ENCODE results near the gene GLYATL1B. TPM values are rescaled to one million over a fixed set of nuclear protein-coding genes. Genes with fewer than 3 reads are reported as not detected.

The GLYATL1B gene
- total and polyA plus RNA-seq, 2 donors (not counting 1 experiment from before 2014, with no cell fraction given) = not detected

GRCh38 chr11:59144096-59144495 is 58.0 kb downstream of the GLYATL1B start:
- peaks cover 51 to 56% of the 10 kb centered on the region in 2 donors for H3K4me1 ChIP-seq (ENCODE audit: control insufficient read depth in 2 of 2, insufficient read depth in 2 of 2, low read length in 2 of 2)
- ATAC-seq (ENCODE audit: low read depth) (no peak), DNase-seq (no peak)
- Mint-ChIP-seq H3K4me3 (peak overlapping the region; percentile 97), H3K27ac (peak overlapping the region; percentile 87), H3K9me3 (ENCODE audit: insufficient read depth) (no peaks in the 10 kb centered on the region), H3K4me1 (peaks cover 77% of the 10 kb centered on the region), H3K27me3 (no peaks in the 10 kb centered on the region)
- peak overlapping the region; percentile 88 for H2AFZ ChIP-seq (ENCODE audit: insufficient read depth, low read depth, low read length, poor library complexity, severe bottlenecking)
- CTCF ChIA-PET = interaction anchor here (0.8 to 2.4 kb wide), 11 partner anchors 8 to 576 kb away, joined by 3 to 44 read pairs (median 4); partner anchors contain the start of gene DTX4
- peak overlapping the region; percentile 96 for H3K4me2 ChIP-seq (replicated peaks; ENCODE audit: low read depth, low read length, poor library complexity, severe bottlenecking)
- no CpG with 5 or more reads among the region's 1 CpG for WGBS (ENCODE audit: insufficient coverage)
- H3K9ac ChIP-seq (ENCODE audit: low read length) = peak overlapping the region; percentile 80
- POLR2A ChIA-PET = interaction anchor here (0.6 to 2.0 kb wide), 7 partner anchors 13 to 568 kb away, joined by 4 to 15 read pairs (median 7); partner anchors contain the start of genes DTX4, FAM111B and LPXN
- TF ChIP-seq EZH2 (IDR thresholded peaks at IDR 0.05; ENCODE audit: borderline replicate concordance, insufficient read depth, low read depth, low read length, poor library complexity, severe bottlenecking) = no peak
- no peak for TF ChIP-seq CTCF (IDR thresholded peaks at IDR 0.05)
- peak overlapping the region; percentile 88 to 90 for H3K27ac ChIP-seq (ENCODE audit: low read length in 2 of 2)
- no peaks in the 10 kb centered on the region for H3K27me3 ChIP-seq (replicated peaks in 1 of 4; ENCODE audit: control extremely low read depth in 1 of 4, control insufficient read depth in 3 of 4, insufficient read depth in 4 of 4, low read length in 3 of 4)
- H4K20me1 ChIP-seq (ENCODE audit: control insufficient read depth, insufficient read depth, low read length, poor library complexity, severe bottlenecking) = no peaks in the 10 kb centered on the region
- H3K9me3 ChIP-seq (ENCODE audit: control extremely low read depth in 1 of 3, control insufficient read depth in 2 of 3, insufficient read depth in 1 of 3, low read length in 2 of 3) = no peaks in the 10 kb centered on the region
- H3K79me2 ChIP-seq (ENCODE audit: control insufficient read depth, insufficient read depth, low read length) = peaks cover 45% of the 10 kb centered on the region
- H3K36me3 ChIP-seq (replicated peaks in 1 of 2; ENCODE audit: control extremely low read depth in 1 of 2, control insufficient read depth in 1 of 2, extremely low read depth in 1 of 2, insufficient read depth in 2 of 2, low read length in 1 of 2) = peaks cover 0 to 2% of the 10 kb centered on the region in 2 experiments
- intact Hi-C loops (cut with micrococcal nuclease) = loop anchor here (1.0 to 5.0 kb wide), 7 partner anchors 28 to 1477 kb away; partner anchors contain the start of genes DTX4, OSBP and ZDHHC5
- peak overlapping the region; percentile 45 to 77 (median 76) for H3K4me3 ChIP-seq (ENCODE audit: control extremely low read depth in 1 of 5, extremely low read depth in 1 of 5, insufficient read depth in 1 of 5, low read depth in 2 of 5, low read length in 4 of 5)

Other genes with a start within 250 kb of the GLYATL1B start
- gene GLYATL2, start 241.6 kb upstream of the GLYATL1B start, total RNA-seq = not detected in 2 replicates
- gene GLYATL2, start 241.6 kb upstream of the GLYATL1B start, polyA plus RNA-seq = not detected in 2 replicates
- not detected in 2 replicates for gene GLYATL1, start 146.8 kb upstream of the GLYATL1B start, total RNA-seq
- 0.09 TPM in 1 of 2 replicates, not detected in the other for gene GLYATL1, start 146.8 kb upstream of the GLYATL1B start, polyA plus RNA-seq
- 148 and 155 TPM in 2 replicates for gene FAM111B, start 20.9 kb downstream of the GLYATL1B start, total RNA-seq
- 2.5 and 3.6 TPM in 2 replicates for gene FAM111B, start 20.9 kb downstream of the GLYATL1B start, polyA plus RNA-seq
- 120 and 126 TPM in 2 replicates for gene FAM111A, start 56.5 kb downstream of the GLYATL1B start, total RNA-seq
- 57.0 and 61.9 TPM in 2 replicates for gene FAM111A, start 56.5 kb downstream of the GLYATL1B start, polyA plus RNA-seq
- gene DTX4, start 85.8 kb downstream of the GLYATL1B start, total RNA-seq = 41.0 and 43.3 TPM in 2 replicates
- gene DTX4, start 85.8 kb downstream of the GLYATL1B start, polyA plus RNA-seq = 10.7 and 11.7 TPM in 2 replicates
- gene MPEG1, start 126.6 kb downstream of the GLYATL1B start, total RNA-seq = 151 TPM in 2 replicates
- gene MPEG1, start 126.6 kb downstream of the GLYATL1B start, polyA plus RNA-seq = 13.5 and 27.7 TPM in 2 replicates

All from B cell (primary cell).